Measurements from ENCODE around the gene FOXK2.

The FOXK2 gene

DNA sequence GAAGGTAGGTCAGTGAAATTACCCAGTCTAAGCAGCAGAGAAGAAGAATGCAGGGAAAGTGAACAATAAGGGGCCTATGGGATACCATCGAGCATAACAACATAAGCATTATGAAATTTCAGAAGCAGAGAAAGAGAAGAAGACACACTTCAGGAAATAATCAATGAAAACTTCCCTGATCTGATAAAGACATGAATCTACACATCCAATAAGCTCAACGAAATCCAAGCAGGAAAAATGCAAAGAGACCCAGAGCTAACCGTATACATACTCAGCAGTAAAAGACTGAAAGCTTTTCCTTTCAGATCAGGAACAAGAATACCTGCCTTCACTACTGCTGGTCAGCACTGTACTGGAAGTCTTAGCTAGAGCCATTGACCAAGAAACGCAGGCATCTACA lies 90.1 kb downstream of the FOXK2 start:
- no peak for DNase-seq (ENCODE audit: low spot score)

- DNase-seq (ENCODE audit: low spot score): peak; percentile 37
Observed at GRCh38 chr17:82611140-82612058, 91.9 kb downstream of the FOXK2 start.

DNA sequence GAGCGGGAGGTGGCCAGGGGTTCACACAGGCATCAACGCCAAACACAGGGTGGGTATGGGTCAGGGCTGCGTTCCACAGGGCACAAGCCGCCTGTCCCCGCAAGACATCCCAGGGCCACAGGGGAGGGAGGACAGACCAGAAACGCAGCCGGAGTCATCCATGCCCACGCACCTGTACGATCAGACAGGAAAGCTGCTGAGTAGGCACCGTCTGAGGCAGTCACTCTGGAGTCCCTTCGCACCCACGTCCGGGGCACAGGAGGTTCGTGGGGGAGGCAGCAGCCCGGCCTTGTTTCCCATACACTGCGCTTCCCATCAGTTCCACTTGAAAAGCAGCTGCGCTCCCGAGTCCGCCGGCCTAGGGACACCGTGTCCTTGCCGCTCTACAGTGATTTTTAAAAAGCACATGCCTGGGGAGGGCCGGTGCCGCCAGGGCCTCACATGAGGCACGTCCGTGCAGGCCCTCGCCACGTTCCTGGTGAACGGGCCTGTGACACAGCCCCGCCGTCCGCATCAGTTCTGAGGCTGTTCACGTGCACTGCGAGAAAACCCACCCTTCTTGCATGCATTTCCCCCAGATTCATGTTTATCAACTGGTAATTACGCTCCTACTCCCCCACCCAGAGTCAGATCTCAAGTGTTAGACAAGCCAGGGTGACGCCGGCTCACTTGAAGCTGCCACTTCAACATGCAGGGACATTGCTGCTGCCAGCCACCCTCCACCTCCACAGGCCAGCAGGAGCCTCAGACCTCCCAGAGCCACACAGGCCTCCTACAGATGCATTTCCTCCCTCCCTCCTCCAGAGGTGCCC lies 94.0 kb downstream of the FOXK2 start:
- peak; percentile 58 for DNase-seq (ENCODE audit: low spot score)

- DNase-seq (ENCODE audit: low spot score): no peak
Observed at GRCh38 chr17:82614095-82614631, 94.6 kb downstream of the FOXK2 start.

GRCh38 chr17:82615084-82616020 lies 95.8 kb downstream of the FOXK2 start:
- DNase-seq (ENCODE audit: low spot score): peak; percentile 53

GRCh38 chr17:82616021-82616711 lies 96.6 kb downstream of the FOXK2 start:
- DNase-seq (ENCODE audit: low spot score): peak; percentile 38

DNA sequence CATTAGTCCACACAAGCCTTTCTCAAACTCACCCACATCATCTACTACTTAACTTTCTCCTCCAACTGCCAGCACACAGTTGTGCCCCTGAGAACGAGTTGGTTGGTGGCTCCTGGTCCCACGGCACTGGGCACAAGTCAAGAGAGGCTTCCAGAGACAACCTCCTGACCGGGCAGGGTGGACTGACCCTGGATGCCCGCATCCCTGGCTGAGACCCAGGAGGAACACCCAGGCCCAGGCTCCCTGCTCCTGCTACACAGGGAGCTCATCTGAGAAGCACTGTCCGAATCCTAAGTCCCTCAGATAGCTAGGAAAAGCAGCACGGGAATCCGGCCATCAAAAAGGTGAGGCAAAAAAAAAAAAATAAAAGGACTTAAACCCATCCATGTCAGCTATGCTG lies 99.7 kb downstream of the FOXK2 start:
- no peak for DNase-seq (ENCODE audit: low spot score)

- no peak for DNase-seq (ENCODE audit: low spot score)
Observed at GRCh38 chr17:82619641-82620040, 100.1 kb downstream of the FOXK2 start.

DNA sequence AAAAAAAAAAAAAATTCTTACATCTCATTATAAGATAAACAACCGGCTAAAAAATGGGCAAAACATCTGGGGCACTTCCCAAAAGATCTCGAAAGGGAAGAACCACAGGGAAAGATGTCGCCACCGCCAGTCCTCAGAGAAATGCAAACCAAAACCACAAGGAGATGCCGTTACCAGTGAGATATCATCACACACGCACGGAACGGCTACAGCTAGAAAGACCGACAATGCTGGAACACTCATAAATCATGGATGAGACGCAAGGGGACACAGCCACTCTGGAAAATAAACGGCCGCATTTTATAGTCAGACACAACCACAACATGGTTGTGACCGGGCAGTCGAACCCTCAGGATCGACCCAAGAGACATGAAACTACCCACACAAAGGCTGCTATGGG lies 104.2 kb downstream of the FOXK2 start:
- DNase-seq (ENCODE audit: low spot score): no peak

- DNase-seq (ENCODE audit: low spot score): no peak
Observed at GRCh38 chr17:82627405-82627804, 107.9 kb downstream of the FOXK2 start.

- no peak for DNase-seq (ENCODE audit: low spot score)
Observed at GRCh38 chr17:82629748-82630147, 110.2 kb downstream of the FOXK2 start.

DNA sequence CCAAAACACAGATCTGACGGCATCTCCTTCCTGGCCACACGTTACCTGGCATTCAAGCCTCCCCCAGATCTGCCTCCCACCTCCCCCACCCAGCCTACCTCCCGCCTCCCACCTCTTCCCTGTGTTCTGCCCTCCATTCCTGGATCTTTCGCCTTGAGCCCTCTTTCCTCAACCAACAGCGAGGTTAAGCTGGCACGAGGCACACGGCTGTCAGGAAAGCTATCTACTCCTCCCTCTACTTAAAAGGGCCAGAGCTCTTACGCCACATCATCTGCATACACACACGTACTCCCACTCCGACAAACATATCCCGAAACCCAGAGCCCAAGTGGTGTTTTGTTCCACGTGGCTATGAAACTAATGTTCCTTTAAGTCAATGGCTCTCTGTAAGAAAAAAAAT lies 110.7 kb downstream of the FOXK2 start:
- no peak for DNase-seq (ENCODE audit: low spot score)

DNA sequence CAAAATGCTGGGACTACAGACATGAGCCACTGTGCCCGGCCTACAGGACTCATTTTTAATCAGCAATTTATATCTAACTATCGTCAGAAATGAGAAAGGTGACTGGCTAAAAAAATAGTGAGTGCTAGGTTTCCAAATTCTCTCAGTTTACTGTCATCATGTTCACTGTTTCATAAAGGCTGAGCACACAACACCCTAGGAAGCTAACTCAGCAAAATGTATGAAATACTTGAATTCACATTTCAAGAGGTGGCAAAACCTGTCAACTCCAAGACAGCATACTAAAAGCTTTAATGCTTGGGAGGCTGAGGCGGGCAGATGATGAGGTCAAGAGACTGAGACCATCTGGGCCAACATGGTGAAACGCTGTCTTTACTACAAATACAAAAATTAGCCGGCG lies 112.0 kb downstream of the FOXK2 start:
- DNase-seq (ENCODE audit: low spot score): no peak

DNA sequence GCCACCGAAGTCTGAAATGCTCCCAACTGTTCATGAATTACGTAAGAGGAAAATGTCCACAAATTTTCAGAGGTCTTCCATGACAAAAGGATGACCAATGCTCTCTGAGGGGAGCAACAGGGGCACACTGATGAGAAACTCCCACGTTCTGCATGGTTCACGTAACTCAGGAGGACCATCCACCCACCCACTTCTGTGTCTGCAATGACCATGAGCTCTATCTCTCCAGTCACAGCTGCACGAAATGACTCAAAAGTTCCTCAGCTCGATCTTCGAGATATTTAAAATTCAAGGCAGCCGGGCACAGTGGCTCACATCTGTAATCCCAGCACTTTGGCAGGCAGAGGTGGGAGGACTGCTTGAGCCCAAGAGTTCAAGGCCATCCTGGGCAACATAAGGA lies 112.9 kb downstream of the FOXK2 start:
- DNase-seq (ENCODE audit: low spot score): no peak

DNA sequence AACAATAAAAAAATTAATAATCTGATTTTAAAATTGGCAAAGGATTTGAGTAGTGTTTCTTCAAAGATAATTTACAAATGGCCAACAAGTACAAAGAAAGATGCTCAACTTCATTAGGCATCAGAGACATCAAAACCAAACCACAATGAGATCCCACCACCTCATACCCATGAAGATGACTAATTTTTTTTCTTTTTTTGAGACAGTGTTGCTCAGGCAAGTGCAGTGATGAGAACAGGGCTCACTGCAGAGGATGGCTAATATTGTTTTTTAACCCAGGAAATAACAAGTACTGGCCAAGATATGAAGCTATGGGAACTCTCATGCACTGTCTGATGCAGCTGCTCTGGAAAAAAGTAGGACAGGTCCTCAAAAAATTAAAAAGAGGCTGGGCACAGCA lies 113.8 kb downstream of the FOXK2 start:
- DNase-seq (ENCODE audit: low spot score): no peak

DNA sequence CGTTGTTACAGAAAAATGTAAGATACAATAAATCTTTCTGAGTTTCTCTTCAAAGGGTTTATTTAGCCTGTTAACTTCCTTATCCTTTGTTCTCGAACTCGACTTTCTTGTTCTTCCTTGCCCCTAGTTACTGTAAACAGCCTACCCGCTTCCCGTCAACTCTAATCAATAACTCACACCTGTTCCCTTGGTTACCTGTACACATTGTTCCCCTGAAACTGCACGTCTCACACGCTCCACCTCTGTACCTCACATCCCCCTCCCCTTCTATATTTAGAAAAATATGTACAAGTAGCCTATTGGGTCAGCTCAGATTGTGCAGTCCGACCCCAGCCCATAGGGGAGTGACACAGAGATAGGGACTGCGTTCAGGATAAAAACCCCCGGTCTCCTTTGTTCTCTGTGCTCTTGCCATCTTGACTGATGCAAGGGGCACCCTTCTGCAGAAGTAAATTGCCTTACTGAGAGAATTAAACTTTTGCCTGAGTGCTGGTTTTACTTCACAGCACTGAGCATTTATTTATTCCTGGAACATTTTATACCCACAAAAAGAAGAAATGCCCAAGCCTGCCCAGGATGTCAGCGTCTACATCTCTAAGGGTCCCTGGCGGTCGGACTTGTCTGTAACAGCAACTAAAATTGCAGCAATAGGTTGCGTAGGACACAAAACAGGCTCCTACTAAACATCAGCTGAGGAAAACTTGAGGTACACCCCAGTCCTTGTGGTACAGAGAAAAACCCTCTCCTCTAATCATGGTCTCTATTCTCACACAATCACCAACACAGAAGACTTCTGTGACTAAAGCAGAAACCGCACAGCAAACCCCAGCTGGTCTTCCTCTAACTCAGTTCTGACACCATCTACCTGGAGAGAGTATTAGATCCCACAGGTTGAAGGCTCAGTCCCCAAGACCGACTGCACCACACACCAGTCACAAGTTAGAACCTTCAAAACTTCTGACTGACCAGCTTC lies 117.4 kb downstream of the FOXK2 start:
- peak; percentile 44 for DNase-seq (ENCODE audit: low spot score)

- no peak for DNase-seq (ENCODE audit: low spot score)
Observed at GRCh38 chr17:82638183-82638773, 118.7 kb downstream of the FOXK2 start.

DNA sequence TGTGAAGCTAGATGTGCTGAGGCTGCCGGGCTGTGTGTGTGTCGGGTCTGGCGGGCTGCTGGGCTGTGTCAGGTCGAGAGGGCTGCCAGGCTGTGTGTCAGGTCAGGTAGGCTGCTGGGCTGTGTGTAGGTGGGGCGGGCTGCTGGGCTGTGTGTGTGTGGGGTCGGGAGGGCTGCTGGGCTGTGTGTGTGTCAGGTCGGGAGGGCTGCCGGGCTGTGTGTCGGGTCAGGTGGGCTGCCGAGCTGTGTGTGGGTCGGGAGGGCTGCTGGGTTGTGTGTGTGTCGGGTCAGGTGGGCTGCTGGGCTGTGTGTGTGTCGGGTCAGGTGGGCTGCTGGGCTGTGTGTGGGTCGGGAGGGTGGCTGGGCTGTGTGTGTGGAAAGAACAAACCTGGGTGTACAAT lies 120.1 kb downstream of the FOXK2 start:
- DNase-seq (ENCODE audit: low spot score): peak; percentile 46

DNA sequence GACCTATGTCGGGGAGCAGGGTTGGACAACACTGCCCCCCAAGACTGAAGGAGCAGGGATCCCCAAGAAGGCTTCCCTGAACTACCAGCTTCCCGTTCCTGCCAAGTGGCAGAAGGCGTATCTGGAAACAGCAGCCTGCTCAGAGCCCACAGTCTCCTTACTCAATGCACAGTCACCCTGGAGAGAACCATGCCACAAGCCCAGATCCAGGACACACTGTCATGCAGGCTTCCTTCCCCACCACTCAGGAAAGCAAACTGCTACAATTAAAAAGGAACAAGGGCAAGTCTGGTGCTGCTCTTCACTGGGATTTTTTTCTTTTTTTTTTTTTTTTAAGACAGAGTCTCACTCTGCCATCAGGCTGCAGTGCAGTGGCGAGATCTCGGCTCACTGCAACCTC lies 120.5 kb downstream of the FOXK2 start:
- no peak for DNase-seq (ENCODE audit: low spot score)

DNA sequence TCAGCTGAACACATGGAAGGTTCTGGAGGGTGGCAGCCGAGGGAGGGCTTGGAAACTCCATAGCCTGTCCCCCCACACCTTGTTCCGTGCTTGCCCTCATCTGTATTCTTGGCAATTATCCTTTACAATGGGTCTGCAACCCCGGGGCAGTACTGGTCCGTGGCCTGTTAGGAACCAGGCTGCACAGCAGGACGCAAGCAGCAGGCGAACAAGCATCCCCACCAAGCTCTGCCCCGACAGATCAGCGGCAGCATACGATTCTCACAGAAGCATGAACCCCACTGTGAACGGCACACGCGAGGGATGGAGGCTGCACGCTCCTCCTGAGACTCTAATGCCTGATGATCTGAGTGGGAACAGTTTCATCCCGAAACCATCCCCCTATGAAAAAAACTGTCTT lies 122.5 kb downstream of the FOXK2 start:
- DNase-seq (ENCODE audit: low spot score): peak; percentile 36
